IMR-90 (cell line): ENCODE data around the gene EXOSC3. TPM values are rescaled to one million over a fixed set of nuclear protein-coding genes. Genes with fewer than 3 reads are reported as not detected.

Source experiments
- ATAC-seq: fragments of 200-7000 bp; cut with Tn5 transposase; 2 replicates; pipeline ENCODE4 v1.9.1; 2020; ENCODE audit warnings: low read depth, mild to moderate bottlenecking, moderate library complexity
- BruUV-seq: library from RNA; stranded (reverse); fragments of 400-500 nt; replicated peaks from 2 replicates; lab custom pipeline; 2021; lab: Mats Ljungman, UMichigan
- CTCF ChIA-PET: fragments of 300-600 bp; formaldehyde crosslinking; extraction: SDS; loops from one replicate; lab custom pipeline; 2021; ENCODE audit warnings: antibody characterized with exemption; lab: Yijun Ruan, JAX
- POLR2A ChIA-PET: fragments of 300-600 bp; sonication (Branson Sonifier 250); formaldehyde crosslinking; loops from one replicate; lab custom pipeline; 2022; ENCODE audit warnings: antibody characterized with exemption; ENCODE audit not compliant: unreplicated experiment; lab: Charles Lee
- DNase-seq: peaks from one replicate; pipeline ENCODE4 v3.0.0; 2013
- H2AFZ ChIP-seq: replicated peaks from 2 replicates; pipeline ENCODE3; 2013; ENCODE audit warnings: low read length, mild to moderate bottlenecking; ENCODE audit not compliant: poor library complexity
- H2AK5ac ChIP-seq: 2 replicates; pipeline ENCODE4 v1.6.1; 2013; ENCODE audit warnings: low read depth, low read length, inconsistent platforms
- H2AK9ac ChIP-seq: replicated peaks from 2 replicates; pipeline ENCODE3; 2013; ENCODE audit warnings: mild to moderate bottlenecking, low read depth, low read length, moderate library complexity; ENCODE audit not compliant: poor library complexity
- H2BK120ac ChIP-seq: 2 replicates; pipeline ENCODE4 v1.6.1; 2013; ENCODE audit warnings: low read depth, low read length, inconsistent platforms
- H2BK15ac ChIP-seq: 3 replicates; pipeline ENCODE4 v1.6.1; 2013; ENCODE audit warnings: low read depth, low read length, inconsistent platforms
- H2BK20ac ChIP-seq: 2 replicates; pipeline ENCODE4 v1.6.1; 2013; ENCODE audit warnings: low read depth, mild to moderate bottlenecking, inconsistent platforms, low read length, moderate library complexity
- H2BK5ac ChIP-seq: 2 replicates; pipeline ENCODE4 v1.6.1; 2013; ENCODE audit warnings: mild to moderate bottlenecking, low read depth, low read length, inconsistent platforms; ENCODE audit not compliant: poor library complexity, severe bottlenecking
- H3K14ac ChIP-seq: replicated peaks from 2 replicates; pipeline ENCODE4 v1.6.1; 2013; ENCODE audit warnings: low read depth, low read length, inconsistent platforms
- H3K18ac ChIP-seq: 2 replicates; pipeline ENCODE4 v1.6.1; 2013; ENCODE audit warnings: low read depth, low read length, control low read depth
- H3K23ac ChIP-seq: 2 replicates; pipeline ENCODE4 v1.6.1; 2013; ENCODE audit warnings: low read depth, low read length, inconsistent platforms
- H3K27ac ChIP-seq: 2 replicates; pipeline ENCODE4 v1.5.1; 2013; ENCODE audit warnings: mild to moderate bottlenecking, control low read depth, low read length; ENCODE audit not compliant: insufficient read depth
- H3K27me3 ChIP-seq: 2 replicates; pipeline ENCODE4 v1.6.1; 2013; ENCODE audit warnings: low read length; ENCODE audit not compliant: control insufficient read depth, insufficient read depth
- H3K36me3 ChIP-seq: 2 replicates; pipeline ENCODE4 v1.6.1; 2013; ENCODE audit warnings: low read length, mixed read lengths; ENCODE audit not compliant: control insufficient read depth, insufficient read depth
- H3K4ac ChIP-seq: 2 replicates; pipeline ENCODE4 v1.6.1; 2013; ENCODE audit warnings: low read depth, low read length, inconsistent platforms
- H3K4me1 ChIP-seq: 2 replicates; pipeline ENCODE4 v1.6.1; 2013; ENCODE audit warnings: low read length, mixed read lengths; ENCODE audit not compliant: control insufficient read depth, insufficient read depth
- H3K4me2 ChIP-seq: 2 replicates; pipeline ENCODE4 v1.6.1; 2013; ENCODE audit warnings: low read depth, mild to moderate bottlenecking, control low read depth, low read length, moderate library complexity
- H3K4me3 ChIP-seq: 2 replicates; pipeline ENCODE4 v1.5.1; 2013; ENCODE audit warnings: low read depth, mild to moderate bottlenecking, control low read depth, low read length, moderate library complexity; ENCODE audit not compliant: insufficient read depth
- H3K56ac ChIP-seq: 2 replicates; pipeline ENCODE4 v1.6.1; 2013; ENCODE audit warnings: low read length, inconsistent platforms; ENCODE audit not compliant: insufficient read depth; ENCODE audit errors: extremely low read depth
- H3K79me1 ChIP-seq, 2 experiments: 2 replicates each; pipeline ENCODE4 v1.6.1; 2013; ENCODE audit warnings: low read length in 2 of 2, inconsistent platforms in 1 of 2, low read depth in 1 of 2
- H3K9ac ChIP-seq: 2 replicates; pipeline ENCODE4 v1.6.1; 2013; ENCODE audit warnings: low read depth, low read length, control low read depth
- H3K9me1 ChIP-seq: 2 replicates; pipeline ENCODE4 v1.6.1; 2013; ENCODE audit warnings: low read length, inconsistent platforms; ENCODE audit not compliant: insufficient read depth
- H3K9me3 ChIP-seq: 2 replicates; pipeline ENCODE4 v1.6.1; 2013; ENCODE audit warnings: low read length; ENCODE audit not compliant: control insufficient read depth, insufficient read depth
- H4K20me1 ChIP-seq: 2 replicates; pipeline ENCODE4 v1.6.1; 2013; ENCODE audit warnings: low read length, inconsistent platforms; ENCODE audit not compliant: insufficient read depth
- H4K5ac ChIP-seq: 2 replicates; pipeline ENCODE4 v1.6.1; 2013; ENCODE audit warnings: mild to moderate bottlenecking, low read depth, low read length, control low read depth
- H4K8ac ChIP-seq, 2 experiments: 2 replicates each; pipeline ENCODE4 v1.6.1; 2013; ENCODE audit warnings: low read depth in 2 of 2, low read length in 2 of 2, control low read depth in 1 of 2, inconsistent platforms in 1 of 2
- H4K91ac ChIP-seq: 2 replicates; pipeline ENCODE4 v1.6.1; 2013; ENCODE audit warnings: low read depth, low read length, inconsistent platforms; ENCODE audit not compliant: insufficient read depth
- CEBPB ChIP-seq: IDR thresholded peaks from 2 replicates; pipeline ENCODE4 v1.6.1; 2012; ENCODE audit warnings: low read depth, low read length, improper control_type of control experiment
- CHD1 ChIP-seq: IDR thresholded peaks from 2 replicates; pipeline ENCODE4 v1.6.1; 2012; ENCODE audit warnings: low read depth, low read length, improper control_type of control experiment
- CTCF ChIP-seq: conservative IDR thresholded peaks from 2 replicates; pipeline ENCODE4 v1.5.1; 2012; ENCODE audit warnings: mild to moderate bottlenecking, low read depth, low read length, improper control_type of control experiment
- MAZ ChIP-seq: IDR thresholded peaks from 2 replicates; pipeline ENCODE4 v1.6.1; 2012; ENCODE audit warnings: low read depth, mild to moderate bottlenecking, low read length, improper control_type of control experiment, moderate library complexity, borderline replicate concordance
- MXI1 ChIP-seq: IDR thresholded peaks from 2 replicates; pipeline ENCODE4 v1.6.1; 2012; ENCODE audit warnings: low read depth, mild to moderate bottlenecking, low read length, moderate library complexity, borderline replicate concordance
- NFE2L2 ChIP-seq: fragments of 150-350 bp; IDR thresholded peaks from 2 replicates; pipeline ENCODE4 v1.6.1; 2016; ENCODE audit warnings: low read depth, mild to moderate bottlenecking, low read length
- RAD21 ChIP-seq: IDR thresholded peaks from 2 replicates; pipeline ENCODE4 v1.6.1; 2012; ENCODE audit warnings: low read length, improper control_type of control experiment
- RFX5 ChIP-seq: IDR thresholded peaks from 2 replicates; pipeline ENCODE4 v1.8.0; 2012; ENCODE audit warnings: low read depth, mild to moderate bottlenecking, low read length, moderate library complexity
- USF2 ChIP-seq: fragments of 150-350 bp; IDR thresholded peaks from 2 replicates; pipeline ENCODE4 v1.6.1; 2017; ENCODE audit warnings: mild to moderate bottlenecking, antibody characterized with exemption, low read length, low read depth
- WGBS, 2 experiments: methylation state at CpG; one replicate each; pipeline versions ENCODE4 v1.1.5 to v1.1.7; 2013; ENCODE audit warnings: missing lambda C conversion rate in 2 of 2; ENCODE audit not compliant: insufficient read length in 1 of 2; ENCODE audit errors: extremely low coverage in 2 of 2; 5-methylcytosine and 5-hydroxymethylcytosine counted together
- dilution Hi-C: fragments of 300-500 bp; cut with HindIII; formaldehyde crosslinking; loops from one replicate; pipeline ENCODE4 v1.14.3; 2018; ENCODE audit warnings: low sequenced_read_pairs; ENCODE audit not compliant: unreplicated experiment
- in situ Hi-C: fragments of 300-500 bp; cut with MboI; formaldehyde crosslinking; loops from 3 replicates; pipeline ENCODE4 v1.14.3; 2019; ENCODE audit warnings: low sequenced_read_pairs, inconsistent platforms, mixed read lengths
- intact Hi-C: fragments of 100-400 bp; cut with micrococcal nuclease; formaldehyde crosslinking; loops from 2 replicates; pipeline ENCODE4 v1.10.0; 2022
- polyA plus RNA-seq, 3 experiments: library from polyadenylated mRNA; depleted of rRNA; stranded (reverse); fragments of >200 nt; gene quantifications; 2 replicates each; pipeline ENCODE4 v1.2.3, GENCODE V29; 2012; ENCODE audit warnings: low replicate concordance in 1 of 3
- total RNA-seq: library from RNA; depleted of rRNA; stranded (reverse); fragments of >200 nt; gene quantifications from 2 replicates; pipeline ENCODE4 v1.2.3, GENCODE V29; 2012

EXOSC3 gene
- total and polyA plus RNA-seq, 2 of the 4 experiments (the other 2 are of a cell fraction) = 27.1 to 28.9 TPM

DNA sequence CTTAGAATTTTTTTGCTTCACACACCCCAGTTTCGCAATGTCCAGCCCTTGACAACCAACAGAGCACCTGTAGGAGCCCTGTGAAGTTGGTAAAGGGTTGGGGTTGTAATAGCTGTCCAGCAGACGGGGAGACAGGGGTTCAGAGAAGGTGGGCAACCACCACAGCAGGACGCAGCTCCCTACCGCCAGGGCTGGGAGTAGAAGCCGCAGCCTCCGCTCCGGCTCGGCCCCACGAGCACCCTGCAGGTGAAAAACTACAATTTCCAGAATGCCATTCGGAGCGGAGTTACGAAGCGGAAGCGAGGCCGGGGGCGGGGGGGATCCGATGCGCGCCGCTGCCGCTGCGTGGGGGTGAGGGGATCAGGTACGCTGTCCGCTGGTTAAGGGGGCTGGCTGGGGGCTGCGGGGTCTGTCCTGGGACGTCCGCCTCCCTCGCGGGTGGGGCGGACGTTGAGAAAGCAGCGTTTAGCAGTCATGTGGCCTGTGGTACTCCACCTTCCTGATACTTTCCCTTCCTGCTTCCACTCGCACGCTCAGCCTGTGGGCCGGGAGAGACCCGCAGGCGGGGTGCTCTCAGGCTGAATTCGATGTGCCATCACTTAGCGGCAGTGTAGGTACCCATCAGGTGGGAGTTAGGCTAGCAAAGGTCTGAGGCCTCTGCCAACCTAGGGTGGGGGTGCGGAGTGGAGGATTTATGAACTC, 31.2 kb downstream of the EXOSC3 start, which contains the start of gene TRMT10B:
Gene TRMT10B (plus strand): TSS at position 317 of the 702 bp plus-strand sequence. CDS start 8,127 bp downstream, outside the sequence.
- BruUV-seq = no TSS peak
- intact Hi-C loops = no loop called here
- Histone ChIP-seq H3K36me3 (peaks cover 2% of the 10 kb centered on the region; the same call in 1 of the 2 replicates), H3K4me1 (peaks cover 4% of the 10 kb centered on the region), H4K91ac (peak within 1 kb of the TSS; percentile 80), H2BK5ac (peak within 1 kb of the TSS; percentile 79), H2AK9ac (peak within 1 kb of the TSS; percentile 92), H3K4me2 (peak within 1 kb of the TSS; percentile 86), H4K8ac (peak within 1 kb of the TSS; percentile 90 to 97), H3K23ac (peak within 1 kb of the TSS; percentile 80), H3K79me1 (peaks cover 23% of the 10 kb centered on the region in 2 experiments), H2AK5ac (peak within 1 kb of the TSS; percentile 80), H3K14ac (peak within 1 kb of the TSS; percentile 95), H3K9me3 (no peaks in the 10 kb centered on the region), H3K9ac (peak within 1 kb of the TSS; percentile 98), H3K18ac (peak within 1 kb of the TSS; percentile 48), H3K9me1 (peaks cover 5% of the 10 kb centered on the region; the same call in 1 of the 2 replicates), H3K27ac (peak within 1 kb of the TSS; percentile 91), H2AFZ (peak within 1 kb of the TSS; percentile 97), H3K4ac (peak within 1 kb of the TSS; percentile 92), H2BK120ac (peak within 1 kb of the TSS; percentile 74), H2BK15ac (peak within 1 kb of the TSS; percentile 31; the same call in 1 of the 3 replicates), H3K27me3 (no peaks in the 10 kb centered on the region), H2BK20ac (no peak within 1 kb of the TSS), H3K56ac (peak within 1 kb of the TSS; percentile 80), H4K5ac (peak within 1 kb of the TSS; percentile 84), H4K20me1 (no peaks in the 10 kb centered on the region), H3K4me3 (peak within 1 kb of the TSS; percentile 82)
- POLR2A ChIA-PET = no interaction called here
- in situ Hi-C loops = no loop called here
- DNase-seq = peak; percentile 64
- peak; percentile 95 for ATAC-seq
- CTCF ChIA-PET = no interaction called here
- no CpG with 5 or more reads among the region's 40 CpGs for WGBS, 2 experiments
- dilution Hi-C loops = no loop called here
- TF ChIP-seq CEBPB (peak; percentile 79), USF2 (peak; percentile 61), RAD21 (no peak), CTCF (no peak), NFE2L2 (no peak), MAZ (peak; percentile 78; the same call in 1 of the 2 replicates), RFX5 (no peak), MXI1 (0 out of 2 replicates have a peak, but pooled peaks have one; percentile 25), CHD1 (no peak)
